NCI-H2081 (cell line): ENCODE measurements around the gene HVCN1.
A peak's percentile ranks its signal among the peaks of the same experiment; 100 is the strongest.

Experiments used
- DNase-seq, 2 experiments: peaks; one replicate each; lab custom pipeline; 2025; lab: John Stamatoyannopoulos, UW

Gene HVCN1

DNA sequence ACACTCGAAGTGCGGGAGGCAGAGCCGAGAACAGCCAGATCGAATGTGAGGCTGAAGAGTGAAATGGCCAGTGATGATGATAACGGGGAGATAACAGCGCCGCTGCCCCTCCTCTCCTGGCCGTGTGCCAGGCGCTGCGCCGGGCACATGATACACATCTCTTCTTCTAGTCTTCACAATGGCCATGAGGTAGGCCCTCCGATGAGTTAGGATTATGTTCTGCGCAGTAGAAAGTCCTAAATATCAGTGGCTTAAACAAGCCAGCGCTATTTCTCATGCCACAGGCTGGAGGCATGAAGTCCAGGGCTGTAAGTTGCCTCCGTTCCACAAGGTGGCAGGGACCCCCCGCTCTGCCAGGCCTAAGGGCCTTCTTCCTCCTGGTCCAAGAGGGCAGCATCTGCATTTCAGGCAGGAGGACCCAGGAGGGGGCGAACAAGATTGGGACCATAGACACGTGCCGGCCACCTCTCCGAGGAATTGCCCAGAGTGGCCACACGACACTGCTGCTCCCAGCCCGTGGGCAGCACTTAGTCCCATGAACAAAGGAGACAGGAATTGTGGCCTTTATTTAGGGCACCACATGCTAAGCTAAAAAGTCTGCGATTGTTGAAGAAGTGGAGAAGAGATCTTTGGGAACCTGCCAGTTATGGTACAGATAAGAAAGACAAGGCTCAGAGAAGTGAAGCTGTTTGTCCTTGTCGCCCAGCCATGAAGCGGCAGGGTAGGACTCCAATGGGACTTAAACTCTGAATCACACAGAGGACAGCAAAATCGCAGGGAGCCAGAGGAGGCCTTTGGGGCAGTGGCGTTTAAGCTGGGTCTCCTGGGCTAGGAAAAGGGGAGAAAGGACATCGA, 10.9 kb upstream of the HVCN1 start:
- no peak for DNase-seq

GRCh38 chr12:110698171-110698902, 9.4 kb upstream of the HVCN1 start:
- peak in 1 of 2 experiments; percentile 25 for DNase-seq

DNA sequence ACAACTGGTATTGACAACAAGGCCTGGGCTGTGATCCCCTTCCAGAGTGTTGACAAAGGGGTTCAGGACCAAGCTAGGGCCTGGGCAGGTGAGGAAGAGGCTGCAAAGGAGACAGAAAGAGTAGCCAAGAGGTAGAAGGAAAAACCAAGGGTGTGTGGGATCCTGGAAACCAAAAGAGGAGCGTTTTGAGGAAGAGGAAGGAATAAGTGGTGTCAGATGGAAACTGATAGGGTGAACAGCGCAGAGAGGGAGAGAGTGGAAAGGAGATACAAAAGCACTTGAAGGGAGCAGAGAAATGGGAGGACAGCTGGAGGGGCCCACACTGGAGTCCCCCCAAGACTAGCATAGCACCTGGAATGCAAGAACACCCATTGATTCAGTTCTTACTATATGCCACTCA, 8.3 kb upstream of the HVCN1 start:
- DNase-seq, result no peak

DNA sequence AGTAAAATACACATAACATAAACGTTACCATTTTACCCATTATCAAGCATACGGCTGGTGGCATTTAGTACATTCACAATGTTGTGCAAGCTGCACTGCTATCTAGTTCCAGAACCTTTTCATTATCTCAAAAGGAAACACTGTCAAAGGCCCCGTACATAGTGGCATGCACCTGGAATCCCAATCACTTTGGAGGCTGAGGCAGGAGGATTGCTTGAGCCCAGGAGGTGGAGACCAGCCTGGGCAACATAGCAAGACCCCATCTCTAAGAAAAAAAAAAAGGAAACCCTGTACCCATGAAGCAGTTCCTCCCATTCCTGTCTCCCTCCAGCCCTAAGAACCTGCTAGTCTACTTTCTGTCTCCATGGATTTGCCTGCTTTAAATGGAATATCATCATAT, 7.4 kb upstream of the HVCN1 start:
- no peak for DNase-seq

- no peak for DNase-seq
Measured at GRCh38 chr12:110694330-110694901, 5.5 kb upstream of the HVCN1 start.

DNA sequence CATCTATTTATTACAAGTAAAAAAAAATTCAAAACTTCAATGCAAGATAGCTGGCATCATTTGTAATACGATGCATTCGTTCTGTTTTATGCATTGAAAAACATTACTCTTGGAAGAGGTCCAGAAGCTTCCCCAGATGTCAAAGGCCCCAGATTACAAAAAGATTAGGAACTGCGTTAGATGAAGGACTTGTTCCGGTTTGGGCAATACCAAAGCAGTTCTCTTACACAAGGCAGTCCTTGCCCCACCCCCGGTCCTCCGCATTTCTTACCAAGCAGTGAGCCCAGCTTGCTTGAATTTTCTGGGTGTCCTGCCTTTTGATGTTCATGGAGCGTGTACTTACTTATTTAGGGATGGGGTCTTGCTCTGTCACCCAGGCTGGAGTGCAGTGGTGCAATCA, 4.8 kb upstream of the HVCN1 start:
- DNase-seq, result no peak

DNA sequence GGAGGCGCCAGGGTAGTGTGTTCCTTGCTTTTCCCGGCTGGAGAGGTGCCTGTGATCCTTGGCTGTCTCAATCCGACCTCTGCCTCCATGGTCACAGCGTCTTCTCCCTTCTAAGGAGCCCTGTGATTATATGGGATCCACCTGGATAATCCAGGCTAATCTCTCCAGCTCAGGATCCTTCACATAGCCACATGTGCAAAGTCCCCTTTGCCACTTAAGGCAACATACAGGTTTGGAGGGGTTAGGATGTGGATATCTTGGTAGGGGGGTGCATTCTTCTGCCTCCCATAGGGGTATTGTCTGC, 1.2 kb upstream of the HVCN1 start:
- DNase-seq, result no peak

DNA sequence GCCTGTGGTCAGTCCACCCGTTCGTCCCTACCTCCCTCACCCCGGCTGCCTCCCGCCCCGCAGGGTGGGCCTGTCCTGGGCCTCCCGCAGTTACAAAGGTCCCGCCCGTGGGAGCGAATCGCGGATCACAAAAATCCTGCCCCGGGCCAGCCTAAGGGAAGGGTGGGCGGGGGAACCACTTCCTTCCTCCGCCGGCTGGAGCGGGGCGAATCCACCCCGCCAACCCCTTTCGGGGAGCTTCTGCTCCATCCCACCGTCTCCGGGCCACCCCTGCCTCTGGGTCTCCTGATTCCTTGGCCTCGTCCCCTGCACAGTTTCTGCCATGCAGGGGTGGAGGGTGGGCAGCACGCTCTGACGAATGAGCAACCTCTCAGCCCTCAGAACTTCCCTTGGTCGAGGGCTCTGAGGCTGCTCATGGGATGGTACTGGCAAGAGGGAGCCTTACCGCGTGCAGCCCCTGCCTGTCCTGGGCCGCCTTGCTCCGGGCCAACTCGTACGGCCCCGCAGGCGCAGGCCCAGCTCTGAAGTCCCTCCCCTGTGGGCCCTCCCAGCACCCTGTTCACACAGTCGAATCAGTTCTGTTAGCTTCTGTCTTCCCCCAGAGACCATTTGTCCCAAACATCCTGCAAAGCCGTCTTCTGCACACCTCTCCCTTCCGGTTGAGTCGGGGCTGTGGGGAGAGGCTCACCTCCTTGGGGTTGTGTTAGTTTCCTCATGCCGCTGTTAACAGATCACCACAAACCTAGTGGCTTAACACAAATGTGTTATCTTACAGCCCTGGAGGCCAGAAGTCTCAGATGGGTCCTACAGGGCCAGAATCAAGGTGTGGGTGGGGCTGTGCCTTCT, 589 bp upstream of the HVCN1 start:
- DNase-seq, result no peak

DNA sequence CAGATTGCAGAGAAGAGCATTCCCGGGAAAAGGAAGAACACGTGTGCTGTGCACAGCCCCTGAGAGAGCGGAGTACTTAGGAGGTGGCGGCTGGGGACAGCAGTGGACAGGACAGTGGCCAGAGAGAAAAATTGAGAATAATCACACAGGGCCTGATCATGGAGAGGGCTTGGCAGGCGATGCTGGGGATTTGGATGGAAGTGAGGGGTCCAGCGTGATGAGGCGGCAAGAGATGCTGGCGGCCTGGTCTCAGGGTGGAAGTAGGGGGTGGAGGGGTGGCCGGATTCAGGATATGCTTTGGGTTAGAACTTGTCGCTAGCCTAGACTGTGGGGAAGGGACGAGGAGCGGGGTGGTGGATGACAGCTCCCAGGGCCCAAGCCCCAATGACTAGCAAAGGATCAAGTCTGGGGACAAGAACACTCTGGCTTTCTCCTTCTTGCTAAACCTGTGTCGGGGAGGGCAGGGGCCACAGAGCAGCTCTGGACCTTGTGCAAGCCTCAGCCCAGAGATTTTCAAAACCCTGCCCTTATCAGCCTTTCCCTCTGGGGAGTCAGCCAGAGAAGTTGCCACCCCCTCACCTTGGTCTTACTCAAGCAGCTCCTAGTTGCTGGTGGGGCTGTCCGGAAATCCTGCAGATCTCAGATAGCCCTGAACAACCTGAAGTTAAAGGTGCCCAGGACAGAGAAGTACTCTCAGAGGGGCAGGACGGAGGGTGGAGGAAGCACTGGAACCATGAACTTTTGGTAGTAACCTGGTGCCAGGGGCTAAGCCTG, 1.3 kb downstream of the HVCN1 start:
- no peak for DNase-seq

- DNase-seq, result no peak
Measured at GRCh38 chr12:110686294-110686903, 2.5 kb downstream of the HVCN1 start.

GRCh38 chr12:110684312-110684836, 4.5 kb downstream of the HVCN1 start:
- DNase-seq, result peak in 1 of 2 experiments; percentile 25

DNA sequence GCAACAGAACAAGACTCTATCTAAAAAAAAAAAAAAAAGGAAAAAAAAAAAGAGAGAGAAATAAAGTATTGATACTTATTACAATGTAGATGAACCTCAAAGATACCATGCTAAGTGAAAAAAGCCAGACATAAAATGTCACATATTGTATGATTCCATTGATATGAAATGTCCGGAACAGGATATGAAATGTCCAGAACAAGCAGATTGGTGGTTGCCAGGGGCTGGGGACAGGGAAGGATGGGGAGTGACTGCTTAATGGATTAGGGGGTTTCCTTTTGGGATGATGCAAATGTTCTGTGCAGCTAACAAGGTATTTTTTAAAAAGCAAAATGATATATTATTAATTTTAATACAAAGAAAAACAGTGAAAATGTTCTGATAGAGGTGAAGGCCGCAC, 5.0 kb downstream of the HVCN1 start:
- no peak for DNase-seq

GRCh38 chr12:110680032-110680431, 8.9 kb downstream of the HVCN1 start:
- no peak for DNase-seq

GRCh38 chr12:110679201-110679600, 9.7 kb downstream of the HVCN1 start:
- DNase-seq, result no peak

- no peak for DNase-seq
Measured at GRCh38 chr12:110677982-110678381, 10.9 kb downstream of the HVCN1 start.

DNA sequence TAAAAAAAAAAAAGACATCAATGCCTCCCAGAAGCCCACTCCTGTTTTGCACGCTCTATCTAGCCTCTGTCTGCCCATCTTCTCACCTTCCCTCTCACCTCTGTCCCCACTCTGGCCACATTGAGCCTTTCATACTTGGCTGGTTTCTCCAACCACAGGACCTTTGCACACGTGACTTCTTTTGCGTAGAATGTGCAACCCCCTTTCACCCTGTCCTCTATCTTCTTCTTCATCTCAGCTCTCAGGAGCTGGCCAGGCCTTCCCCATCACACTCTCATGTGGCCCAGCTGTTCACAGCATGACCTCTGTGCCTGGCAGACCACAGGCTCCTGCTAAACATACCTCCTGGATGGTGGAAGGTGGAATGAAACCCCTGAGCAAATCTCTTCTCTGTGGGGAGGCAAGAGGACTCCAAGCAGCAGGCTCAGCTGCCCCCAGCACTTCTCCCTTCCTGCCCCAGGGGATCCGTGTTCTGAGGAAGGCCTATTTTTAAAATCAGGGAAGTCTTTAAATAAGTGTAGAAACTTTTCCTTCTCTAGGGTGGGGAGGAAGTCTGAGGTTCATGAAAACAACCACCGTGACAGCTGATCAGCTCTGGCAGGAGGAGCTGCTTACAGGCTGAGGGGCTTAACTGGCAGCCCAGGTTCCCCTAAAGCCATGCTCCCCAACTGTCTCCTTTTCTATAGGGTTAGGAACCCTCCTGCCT, 11.6 kb downstream of the HVCN1 start:
- no peak for DNase-seq

DNA sequence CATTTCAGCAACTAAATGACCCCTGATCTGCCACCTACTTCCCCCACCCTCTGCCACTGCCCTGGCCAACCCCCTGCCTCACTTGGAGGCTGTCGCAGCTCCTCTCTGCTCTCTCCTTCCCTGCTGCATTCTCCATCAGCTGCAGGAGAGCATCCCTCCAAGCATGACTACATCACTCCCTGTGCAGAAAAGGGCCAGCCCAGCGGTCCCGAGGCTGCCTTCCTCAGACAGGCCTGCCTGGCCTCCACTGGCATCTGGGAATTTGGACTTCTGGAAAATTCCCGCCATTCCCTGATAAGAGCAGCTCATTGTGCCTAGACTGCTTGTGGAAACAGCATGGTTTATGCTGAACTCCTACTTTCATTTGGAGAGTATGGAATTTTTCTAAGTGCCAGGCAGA, 12.7 kb downstream of the HVCN1 start:
- DNase-seq, result no peak

DNA sequence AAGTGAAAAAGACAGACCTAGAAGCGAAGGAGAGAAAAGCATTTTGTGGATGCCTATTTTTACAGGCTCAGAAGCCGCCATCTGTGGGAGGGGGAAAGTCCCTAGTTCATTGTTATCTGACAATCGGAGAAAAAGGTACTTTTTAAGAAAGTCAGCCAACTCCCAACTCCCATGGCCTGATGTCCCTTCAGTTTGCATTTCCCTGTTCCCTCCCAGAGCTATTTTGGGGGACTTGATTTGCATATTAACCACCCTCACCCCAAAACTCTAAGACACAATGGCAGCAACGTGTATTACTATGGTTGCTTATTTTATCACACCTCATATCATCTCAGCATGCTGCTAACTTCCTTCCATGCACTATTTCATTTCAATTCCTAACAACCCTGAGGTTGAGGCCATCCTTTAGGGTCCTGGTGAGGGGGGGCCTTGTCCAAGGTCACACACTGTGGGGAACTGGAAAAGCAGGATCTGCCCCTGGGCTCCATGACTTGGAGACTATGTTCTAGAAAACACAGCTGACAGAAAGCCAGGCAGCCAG, 18.7 kb downstream of the HVCN1 start:
- DNase-seq, result no peak

- DNase-seq, result no peak
Measured at GRCh38 chr12:110669193-110669502, 19.8 kb downstream of the HVCN1 start.
